ENCODE data around the gene RASGRP2. TPM values are rescaled to one million over a fixed set of nuclear protein-coding genes. Genes with fewer than 3 reads are reported as not detected.

RASGRP2 gene
- total and polyA plus RNA-seq, 2 of the 8 experiments (the other 6 are each of a cell fraction or from before 2014, with no cell fraction given), result 40.6 to 45.7 TPM

DNA sequence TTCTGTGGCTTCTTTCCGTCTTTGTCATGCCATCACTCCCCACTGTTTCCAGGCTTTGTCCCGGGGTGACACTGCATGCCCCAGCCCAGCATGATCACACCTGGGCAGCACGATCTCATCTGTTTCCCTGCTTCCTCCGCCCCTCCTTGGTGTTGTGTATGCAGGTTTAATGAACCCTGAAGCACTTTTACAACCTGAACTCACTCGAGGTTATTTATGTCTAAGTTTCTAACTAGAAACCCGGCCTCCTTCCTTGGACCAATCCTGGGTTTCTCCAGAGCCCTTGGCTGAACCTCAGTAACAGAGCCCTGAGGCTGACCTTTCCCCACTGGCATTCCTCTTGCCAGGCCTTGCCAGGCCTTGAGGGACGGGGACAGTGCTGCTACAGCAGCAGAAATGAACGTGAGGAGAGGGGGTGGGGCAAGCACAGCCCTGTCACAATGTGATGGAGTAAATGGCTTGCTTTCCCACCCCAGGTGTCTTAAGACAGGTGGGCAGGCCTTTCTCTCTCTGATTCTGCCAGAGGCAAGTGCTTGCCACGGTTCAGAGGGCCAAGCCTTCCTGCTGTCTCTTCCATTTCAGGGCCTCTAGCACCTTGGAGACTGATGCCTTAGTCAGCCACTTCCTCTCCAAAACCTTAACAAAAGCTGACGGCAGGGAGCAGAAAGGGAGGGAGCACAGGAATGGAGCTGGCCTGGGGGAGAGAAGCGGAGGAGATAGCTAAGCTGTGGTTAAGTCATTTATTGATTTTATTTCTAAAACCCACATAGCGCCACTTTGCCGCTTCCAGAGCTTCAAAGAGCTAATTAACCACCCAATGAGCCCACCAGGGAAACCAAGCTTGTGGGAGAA, 19.0 kb upstream of the RASGRP2 start (continued):
- TF ChIP-seq KDM5A (IDR thresholded peaks at IDR 0.05; ENCODE audit: low read length) (no peak), SUZ12 (IDR thresholded peaks at IDR 0.05; ENCODE audit: low read length) (no peak), EGR1 (IDR thresholded peaks at IDR 0.05; ENCODE audit: borderline replicate concordance, low read depth, low read length) (peak; percentile 31; the same call in 1 of the 2 replicates), YY1 (IDR thresholded peaks at IDR 0.05; ENCODE audit: low read depth, low read length) (no peak), TCF12 (IDR thresholded peaks at IDR 0.05; ENCODE audit: low read depth, low read length) (peak; percentile 85; the same call in 1 of the 2 replicates), RXRA (IDR thresholded peaks at IDR 0.05; ENCODE audit: insufficient read depth, low read depth, low read length) (0 out of 2 replicates have a peak, but pooled peaks have one; percentile 42), JUND (IDR thresholded peaks at IDR 0.05; ENCODE audit: low read length) (peak; percentile 8; the same call in 1 of the 2 replicates), CHD1 (IDR thresholded peaks at IDR 0.05; ENCODE audit: low read depth, low read length) (no peak), SIRT6 (IDR thresholded peaks at IDR 0.05; ENCODE audit: low read length) (no peak), KDM1A (IDR thresholded peaks at IDR 0.05; ENCODE audit: borderline replicate concordance, low read length) (no peak), RFX5 (IDR thresholded peaks at IDR 0.05; ENCODE audit: borderline replicate concordance, low read depth, low read length) (no peak), BACH1 (IDR thresholded peaks at IDR 0.05; ENCODE audit: low read length) (no peak), BCL11A (IDR thresholded peaks at IDR 0.05; ENCODE audit: low read depth in 2 of 2, low read length in 2 of 2) (no peak), RNF2 (IDR thresholded peaks at IDR 0.05; ENCODE audit: borderline replicate concordance, low read depth, low read length, missing control alignments, poor library complexity, severe bottlenecking) (no peak), SP4 (IDR thresholded peaks at IDR 0.05; ENCODE audit: low read length) (peak; percentile 86), ASH2L (IDR thresholded peaks at IDR 0.05; ENCODE audit: low read length) (peak; percentile 90), HDAC6 (IDR thresholded peaks at IDR 0.05; ENCODE audit: low read depth, low read length) (no peak), HDAC2 (IDR thresholded peaks at IDR 0.05; ENCODE audit: borderline replicate concordance in 1 of 2, low read depth in 2 of 2, low read length in 2 of 2) (peak in 1 of 2 experiments; percentile 85; a peak in 3 of 4 replicates), BRCA1 (IDR thresholded peaks at IDR 0.05; ENCODE audit: low read depth, low read length) (no peak)
- TF ChIP-seq, protein P1, sequence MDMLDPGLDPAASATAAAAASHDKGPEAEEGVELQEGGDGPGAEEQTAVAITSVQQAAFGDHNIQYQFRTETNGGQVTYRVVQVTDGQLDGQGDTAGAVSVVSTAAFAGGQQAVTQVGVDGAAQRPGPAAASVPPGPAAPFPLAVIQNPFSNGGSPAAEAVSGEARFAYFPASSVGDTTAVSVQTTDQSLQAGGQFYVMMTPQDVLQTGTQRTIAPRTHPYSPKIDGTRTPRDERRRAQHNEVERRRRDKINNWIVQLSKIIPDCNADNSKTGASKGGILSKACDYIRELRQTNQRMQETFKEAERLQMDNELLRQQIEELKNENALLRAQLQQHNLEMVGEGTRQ (IDR thresholded peaks at IDR 0.05; ENCODE audit: low read length), result no peak
- TF ChIP-seq, protein P2, sequence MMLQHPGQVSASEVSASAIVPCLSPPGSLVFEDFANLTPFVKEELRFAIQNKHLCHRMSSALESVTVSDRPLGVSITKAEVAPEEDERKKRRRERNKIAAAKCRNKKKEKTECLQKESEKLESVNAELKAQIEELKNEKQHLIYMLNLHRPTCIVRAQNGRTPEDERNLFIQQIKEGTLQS (IDR thresholded peaks at IDR 0.05; ENCODE audit: insufficient read depth, low read depth, low read length), result no peak
